ENCODE data around the gene NMU.
"Not testable (repeated sequence)": the region's sequence is repeated elsewhere in the genome, so short reads cannot be mapped to it uniquely, and the experiment has no call there.

NMU gene

GRCh38 chr4:55624063-55624462, 12.0 kb downstream of the NMU start:
- not testable (repeated sequence) for DNase-seq (ENCODE audit: low spot score)

GRCh38 chr4:55618546-55619143, 17.5 kb downstream of the NMU start:
- DNase-seq (ENCODE audit: low spot score): no peak

GRCh38 chr4:55617587-55618197, 18.4 kb downstream of the NMU start:
- DNase-seq (ENCODE audit: low spot score): no peak

- DNase-seq (ENCODE audit: low spot score): no peak
These were observed 21.1 kb downstream of the NMU start for GRCh38 chr4:55615008-55615407.

GRCh38 chr4:55613621-55614020, 22.5 kb downstream of the NMU start:
- no peak for DNase-seq (ENCODE audit: low spot score)

GRCh38 chr4:55612341-55612740, 23.8 kb downstream of the NMU start:
- no peak for DNase-seq (ENCODE audit: low spot score)

DNA sequence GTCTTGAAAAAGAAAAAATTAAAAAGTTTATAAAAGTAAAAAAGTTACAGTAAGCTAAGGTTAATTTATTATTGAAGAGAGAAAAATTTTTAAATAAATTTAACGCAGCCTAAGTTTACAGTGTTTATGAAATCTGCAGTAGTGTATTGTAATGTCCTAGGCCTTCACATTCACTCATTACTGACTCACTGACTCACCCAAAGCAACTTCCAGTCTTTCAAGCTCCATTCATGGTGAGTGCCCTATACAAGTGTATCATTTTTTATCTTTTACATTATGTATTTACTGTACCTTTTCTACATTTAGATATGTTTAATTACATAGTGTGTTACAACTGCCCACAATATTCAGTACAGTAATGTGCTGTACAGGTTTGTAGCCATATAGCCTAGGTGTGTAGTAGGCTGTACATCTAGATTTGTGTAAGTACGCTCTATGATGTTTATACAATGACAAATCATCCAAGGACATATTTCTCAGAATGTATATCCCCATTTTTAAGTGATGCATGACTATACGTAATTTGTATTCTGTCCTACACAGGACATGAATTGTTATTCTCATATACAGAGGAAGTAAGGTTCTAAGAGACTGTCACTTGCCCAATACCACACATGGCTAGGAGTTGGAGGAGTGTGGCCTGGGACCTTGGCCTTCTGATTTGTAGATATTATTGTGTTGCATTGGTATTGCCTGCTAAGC, 24.6 kb downstream of the NMU start:
- no peak for DNase-seq (ENCODE audit: low spot score)

DNA sequence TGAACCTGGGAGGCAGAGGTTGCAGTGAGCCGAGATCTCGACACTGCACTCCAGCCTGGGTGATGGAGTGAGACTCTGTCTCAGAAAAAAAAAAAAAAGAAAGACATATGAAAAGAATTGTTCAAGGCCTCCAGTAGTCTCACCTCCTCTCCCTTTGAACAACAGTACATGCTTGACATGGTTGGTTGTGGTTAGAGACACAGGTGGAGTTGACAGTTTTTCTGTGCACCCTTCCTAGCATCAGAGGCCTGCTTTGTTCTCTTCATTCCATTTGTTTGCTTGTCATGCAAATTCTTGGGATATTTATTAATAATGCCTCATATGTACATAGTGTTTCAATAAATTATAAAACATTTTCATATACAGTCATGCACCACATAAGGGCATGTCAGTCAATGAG, 25.7 kb downstream of the NMU start:
- DNase-seq (ENCODE audit: low spot score): no peak

- no peak for DNase-seq (ENCODE audit: low spot score)
These were observed 26.7 kb downstream of the NMU start for GRCh38 chr4:55609393-55609866.

GRCh38 chr4:55608591-55608990, 27.5 kb downstream of the NMU start:
- DNase-seq (ENCODE audit: low spot score): no peak

DNA sequence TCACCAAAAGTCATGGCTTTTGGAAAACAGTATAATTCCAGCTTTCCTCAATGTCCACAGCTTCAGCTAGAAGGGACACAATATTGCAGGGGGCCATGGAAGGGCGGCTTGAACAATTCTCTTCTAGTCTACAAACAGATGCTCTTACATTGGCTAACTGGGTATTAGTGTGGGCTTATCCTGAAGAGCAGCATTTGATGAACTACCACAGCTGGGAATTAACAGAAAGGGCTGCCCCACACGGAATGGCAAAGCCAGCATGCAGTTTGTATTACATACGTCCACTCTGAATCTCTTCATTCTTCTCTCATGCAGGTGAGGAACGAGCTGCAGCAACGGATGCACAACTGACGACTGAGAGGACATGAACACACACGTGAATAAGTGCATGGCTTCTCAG, 31.1 kb downstream of the NMU start:
- no peak for DNase-seq (ENCODE audit: low spot score)

GRCh38 chr4:55600640-55601039, 35.5 kb downstream of the NMU start:
- no peak for DNase-seq (ENCODE audit: low spot score)

DNA sequence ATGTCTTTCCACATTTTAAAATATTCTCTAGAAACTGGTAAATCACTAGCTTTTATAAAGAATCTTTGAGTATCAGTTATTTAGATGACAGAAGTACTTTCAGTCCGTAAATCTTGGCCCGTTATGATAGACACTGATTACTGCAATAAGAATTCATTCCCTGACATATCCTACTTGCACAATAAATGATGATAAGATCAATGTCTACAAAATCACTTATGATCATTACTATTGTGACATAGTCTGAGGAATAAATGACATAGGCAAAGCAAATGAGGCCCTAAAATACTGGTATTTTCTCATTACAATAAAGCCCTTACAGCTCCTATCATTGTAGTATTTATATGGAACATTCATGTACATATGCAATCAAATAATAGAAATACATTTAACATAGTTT, 37.5 kb downstream of the NMU start:
- DNase-seq (ENCODE audit: low spot score): no peak

DNA sequence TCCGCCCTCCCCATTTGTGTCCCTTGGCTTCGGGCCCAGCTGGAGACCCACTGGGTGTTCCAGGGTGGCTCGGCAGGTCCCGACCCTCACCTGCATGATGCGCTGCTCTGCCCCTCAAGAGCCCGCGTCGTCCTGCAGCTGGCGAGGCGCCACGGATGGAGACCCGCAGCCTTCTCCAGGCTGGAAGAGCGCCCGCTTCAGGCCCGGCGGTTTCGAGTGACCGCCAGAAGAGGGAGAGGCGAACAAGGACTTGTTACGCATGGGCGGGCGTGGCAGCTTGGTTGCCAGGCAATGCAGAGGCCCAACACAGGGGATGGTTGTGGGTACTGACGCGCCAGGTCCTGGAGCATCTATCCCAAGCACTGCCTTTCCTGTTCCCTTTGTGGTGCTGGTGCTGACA, 44.1 kb downstream of the NMU start, which contains the start of gene PDCL2:
Gene PDCL2 (minus strand): TSS at position 232 of the 400 bp plus-strand sequence. CDS start 136 bp downstream, at position 96.
- no peak for DNase-seq (ENCODE audit: low spot score)

GRCh38 chr4:55588160-55588559, 47.9 kb downstream of the NMU start:
- no peak for DNase-seq (ENCODE audit: low spot score)

- not testable (repeated sequence) for DNase-seq (ENCODE audit: low spot score)
These were observed 53.3 kb downstream of the NMU start for GRCh38 chr4:55582773-55583172.

- no peak for DNase-seq (ENCODE audit: low spot score)
These were observed 57.6 kb downstream of the NMU start for GRCh38 chr4:55578341-55579010.

- no peak for DNase-seq (ENCODE audit: low spot score)
These were observed 60.6 kb downstream of the NMU start for GRCh38 chr4:55575513-55575912.

DNA sequence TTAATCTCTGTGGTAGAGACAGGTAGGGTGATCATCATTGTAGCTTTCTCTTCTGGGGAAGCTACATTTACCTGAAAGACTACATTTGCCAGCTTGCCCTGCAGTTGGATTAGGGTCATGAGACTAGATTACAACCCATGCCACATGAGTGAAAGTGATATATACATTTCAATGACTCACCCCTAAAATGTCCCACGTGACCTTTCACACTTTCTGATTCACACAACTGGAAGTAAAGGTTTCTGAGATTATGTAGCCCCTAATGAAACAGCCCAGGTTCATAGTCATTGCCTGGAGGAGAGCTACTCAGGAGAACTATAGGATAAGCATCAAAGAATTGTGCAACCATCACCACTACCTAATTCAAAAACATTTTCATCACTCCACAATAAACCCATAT, 61.8 kb downstream of the NMU start:
- no peak for DNase-seq (ENCODE audit: low spot score)

- no peak for DNase-seq (ENCODE audit: low spot score)
These were observed 64.3 kb downstream of the NMU start for GRCh38 chr4:55571806-55572205.

DNA sequence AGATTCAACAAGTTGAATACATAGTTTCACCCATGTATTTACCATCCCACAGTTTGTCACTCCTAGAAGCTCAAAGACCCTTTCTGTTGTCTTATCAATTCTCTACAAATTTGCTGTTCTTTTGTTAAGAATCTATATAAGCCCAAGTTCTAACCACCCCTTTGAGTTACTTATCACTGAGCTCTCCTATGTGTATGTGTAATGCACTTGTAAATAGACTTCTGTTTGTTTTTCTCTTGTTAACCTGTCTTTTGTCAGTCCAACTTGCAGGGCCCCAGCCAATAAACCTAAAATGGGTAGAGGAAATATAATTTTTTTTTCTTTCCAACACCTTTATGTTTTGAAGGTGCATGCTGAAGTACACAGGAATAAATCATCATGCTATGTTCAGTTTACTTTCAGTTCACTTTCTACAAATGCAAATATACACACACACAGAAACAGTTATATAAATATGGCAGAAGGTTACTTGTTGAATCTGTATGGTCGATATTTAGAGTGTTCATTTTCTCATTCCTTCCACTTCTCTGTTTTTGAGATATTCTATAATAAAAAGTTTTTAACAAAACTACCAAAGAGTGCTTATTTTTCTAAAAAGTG, 67.1 kb downstream of the NMU start:
- DNase-seq (ENCODE audit: low spot score): no peak

DNA sequence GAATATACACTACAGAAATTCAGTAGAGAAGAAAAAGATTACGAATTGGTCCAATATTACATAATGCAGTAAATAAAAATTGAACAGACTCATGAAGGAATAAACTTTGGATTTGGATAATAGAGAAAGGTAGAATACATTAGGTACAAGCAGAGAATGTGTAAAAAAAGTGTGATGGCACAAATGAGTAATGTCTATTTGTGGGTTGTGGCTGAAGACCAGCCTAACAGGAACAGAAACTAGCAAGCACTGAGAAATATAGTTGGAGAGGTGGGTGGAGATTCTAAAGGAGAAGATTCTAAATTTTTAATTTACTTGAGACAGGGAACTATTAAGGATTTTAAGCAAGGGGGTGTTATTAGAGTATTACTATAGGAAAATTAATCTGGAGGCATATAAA, 74.2 kb downstream of the NMU start:
- no peak for DNase-seq (ENCODE audit: low spot score)
